ENCODE data around the gene BICDL1.

- TF ChIP-seq, protein P1, sequence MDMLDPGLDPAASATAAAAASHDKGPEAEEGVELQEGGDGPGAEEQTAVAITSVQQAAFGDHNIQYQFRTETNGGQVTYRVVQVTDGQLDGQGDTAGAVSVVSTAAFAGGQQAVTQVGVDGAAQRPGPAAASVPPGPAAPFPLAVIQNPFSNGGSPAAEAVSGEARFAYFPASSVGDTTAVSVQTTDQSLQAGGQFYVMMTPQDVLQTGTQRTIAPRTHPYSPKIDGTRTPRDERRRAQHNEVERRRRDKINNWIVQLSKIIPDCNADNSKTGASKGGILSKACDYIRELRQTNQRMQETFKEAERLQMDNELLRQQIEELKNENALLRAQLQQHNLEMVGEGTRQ (IDR thresholded peaks at IDR 0.05; ENCODE audit: borderline replicate concordance, low read depth, low read length), result no peak
- TF ChIP-seq CTCF (IDR thresholded peaks at IDR 0.05) (no peak), CHD2 (IDR thresholded peaks at IDR 0.05; ENCODE audit: low read length, partially characterized antibody) (no peak), TCF12 (IDR thresholded peaks at IDR 0.05) (no peak), PBX3 (IDR thresholded peaks at IDR 0.05) (no peak), EZH2phosphoT487 (IDR thresholded peaks at IDR 0.05; ENCODE audit: borderline replicate concordance, low read depth) (no peak), NRF1 (IDR thresholded peaks at IDR 0.05; ENCODE audit: low read depth, low read length) (no peak), EP300 (IDR thresholded peaks at IDR 0.05; ENCODE audit: borderline replicate concordance in 1 of 2, low read depth in 1 of 2, low read length in 1 of 2) (no peak), RAD21 (IDR thresholded peaks at IDR 0.05; ENCODE audit: low read length) (no peak), TEAD4 (IDR thresholded peaks at IDR 0.05; ENCODE audit: borderline replicate concordance, insufficient read depth) (no peak)
- TF ChIP-seq, protein P2, sequence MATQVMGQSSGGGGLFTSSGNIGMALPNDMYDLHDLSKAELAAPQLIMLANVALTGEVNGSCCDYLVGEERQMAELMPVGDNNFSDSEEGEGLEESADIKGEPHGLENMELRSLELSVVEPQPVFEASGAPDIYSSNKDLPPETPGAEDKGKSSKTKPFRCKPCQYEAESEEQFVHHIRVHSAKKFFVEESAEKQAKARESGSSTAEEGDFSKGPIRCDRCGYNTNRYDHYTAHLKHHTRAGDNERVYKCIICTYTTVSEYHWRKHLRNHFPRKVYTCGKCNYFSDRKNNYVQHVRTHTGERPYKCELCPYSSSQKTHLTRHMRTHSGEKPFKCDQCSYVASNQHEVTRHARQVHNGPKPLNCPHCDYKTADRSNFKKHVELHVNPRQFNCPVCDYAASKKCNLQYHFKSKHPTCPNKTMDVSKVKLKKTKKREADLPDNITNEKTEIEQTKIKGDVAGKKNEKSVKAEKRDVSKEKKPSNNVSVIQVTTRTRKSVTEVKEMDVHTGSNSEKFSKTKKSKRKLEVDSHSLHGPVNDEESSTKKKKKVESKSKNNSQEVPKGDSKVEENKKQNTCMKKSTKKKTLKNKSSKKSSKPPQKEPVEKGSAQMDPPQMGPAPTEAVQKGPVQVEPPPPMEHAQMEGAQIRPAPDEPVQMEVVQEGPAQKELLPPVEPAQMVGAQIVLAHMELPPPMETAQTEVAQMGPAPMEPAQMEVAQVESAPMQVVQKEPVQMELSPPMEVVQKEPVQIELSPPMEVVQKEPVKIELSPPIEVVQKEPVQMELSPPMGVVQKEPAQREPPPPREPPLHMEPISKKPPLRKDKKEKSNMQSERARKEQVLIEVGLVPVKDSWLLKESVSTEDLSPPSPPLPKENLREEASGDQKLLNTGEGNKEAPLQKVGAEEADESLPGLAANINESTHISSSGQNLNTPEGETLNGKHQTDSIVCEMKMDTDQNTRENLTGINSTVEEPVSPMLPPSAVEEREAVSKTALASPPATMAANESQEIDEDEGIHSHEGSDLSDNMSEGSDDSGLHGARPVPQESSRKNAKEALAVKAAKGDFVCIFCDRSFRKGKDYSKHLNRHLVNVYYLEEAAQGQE (IDR thresholded peaks at IDR 0.05; ENCODE audit: low read depth, low read length), result no peak
Observed at GRCh38 chr12:120076651-120077050, 87.6 kb downstream of the BICDL1 start.
